Trophoblast cell (in vitro differentiated cells and primary cell): ENCODE results near the gene SULT1E1.
A peak's percentile ranks its signal among the peaks of the same experiment; 100 is the strongest.
"Not testable (repeated sequence)": the region's sequence is repeated elsewhere in the genome, so short reads cannot be mapped to it uniquely, and the experiment has no call there.

Source experiments
- DNase-seq, 2 donors: peaks; one replicate each; pipeline ENCODE4 v3.0.0-alpha.2; 2016
- H2AFZ ChIP-seq: 2 replicates; pipeline ENCODE4 v1.6.1; 2013; ENCODE audit warnings: low read length, moderate library complexity, mild to moderate bottlenecking; ENCODE audit not compliant: insufficient read depth, poor library complexity
- H2AK5ac ChIP-seq: 2 replicates; pipeline ENCODE4 v1.6.1; 2013; ENCODE audit warnings: mild to moderate bottlenecking, low read length
- H2BK120ac ChIP-seq: 2 replicates; pipeline ENCODE4 v1.6.1; 2013; ENCODE audit warnings: low read length, mild to moderate bottlenecking, moderate library complexity; ENCODE audit not compliant: insufficient read depth, poor library complexity
- H2BK12ac ChIP-seq: 2 replicates; pipeline ENCODE4 v1.6.1; 2013; ENCODE audit warnings: mild to moderate bottlenecking, low read length, moderate library complexity
- H2BK5ac ChIP-seq: 2 replicates; pipeline ENCODE4 v1.6.1; 2013; ENCODE audit warnings: low read length, low read depth, moderate library complexity, mild to moderate bottlenecking; ENCODE audit not compliant: poor library complexity
- H3K14ac ChIP-seq: 2 replicates; pipeline ENCODE4 v1.6.1; 2013; ENCODE audit warnings: mild to moderate bottlenecking, low read length
- H3K18ac ChIP-seq: 2 replicates; pipeline ENCODE4 v1.6.1; 2013; ENCODE audit warnings: mild to moderate bottlenecking, low read length
- H3K23ac ChIP-seq: 2 replicates; pipeline ENCODE4 v1.6.1; 2013; ENCODE audit warnings: low read length
- H3K27ac ChIP-seq: 2 replicates; pipeline ENCODE4 v1.5.1; 2013; ENCODE audit warnings: low read depth, mild to moderate bottlenecking, inconsistent platforms, low read length, moderate library complexity
- H3K27me3 ChIP-seq: 2 replicates; pipeline ENCODE4 v1.6.1; 2013; ENCODE audit warnings: inconsistent platforms, mild to moderate bottlenecking, low read length, moderate library complexity; ENCODE audit not compliant: insufficient read depth
- H3K36me3 ChIP-seq, 2 experiments: 1 replicate in 1 of 2; 2 replicates in 1 of 2; pipeline ENCODE4 v1.6.1; 2013; ENCODE audit warnings: low read length in 2 of 2, mild to moderate bottlenecking in 2 of 2, moderate library complexity in 1 of 2; ENCODE audit not compliant: insufficient read depth in 2 of 2, control insufficient read depth in 1 of 2
- H3K4ac ChIP-seq: 2 replicates; pipeline ENCODE4 v1.6.1; 2013; ENCODE audit warnings: low read depth, mild to moderate bottlenecking, low read length, moderate library complexity
- H3K4me1 ChIP-seq, 2 experiments: 1 replicate in 1 of 2; 2 replicates in 1 of 2; pipeline ENCODE4 v1.6.1; 2013; ENCODE audit warnings: low read length in 2 of 2, mild to moderate bottlenecking in 2 of 2, moderate library complexity in 1 of 2; ENCODE audit not compliant: insufficient read depth in 2 of 2, control insufficient read depth in 1 of 2
- H3K4me2 ChIP-seq: 2 replicates; pipeline ENCODE4 v1.6.1; 2013; ENCODE audit warnings: inconsistent platforms, mild to moderate bottlenecking, low read length, moderate library complexity
- H3K4me3 ChIP-seq: 2 replicates; pipeline ENCODE4 v1.5.1; 2013; ENCODE audit warnings: mild to moderate bottlenecking, low read depth, low read length, inconsistent platforms
- H3K79me1 ChIP-seq: one replicate; pipeline ENCODE4 v1.6.1; 2013; ENCODE audit warnings: low read length
- H3K79me2 ChIP-seq: 2 replicates; pipeline ENCODE4 v1.6.1; 2013; ENCODE audit warnings: low read length, mild to moderate bottlenecking; ENCODE audit not compliant: control insufficient read depth, insufficient read depth, poor library complexity
- H3K9ac ChIP-seq: 2 replicates; pipeline ENCODE4 v1.6.1; 2013; ENCODE audit warnings: mild to moderate bottlenecking, low read length
- H3K9me3 ChIP-seq: 2 replicates; pipeline ENCODE4 v1.6.1; 2013; ENCODE audit warnings: low read depth, mild to moderate bottlenecking, control low read depth, inconsistent platforms, low read length; ENCODE audit not compliant: insufficient read depth
- H4K12ac ChIP-seq: 2 replicates; pipeline ENCODE4 v1.6.1; 2013; ENCODE audit warnings: low read depth, mild to moderate bottlenecking, low read length, moderate library complexity
- H4K8ac ChIP-seq: 2 replicates; pipeline ENCODE4 v1.6.1; 2013; ENCODE audit warnings: low read depth, mild to moderate bottlenecking, low read length, moderate library complexity
- H4K91ac ChIP-seq: one replicate; pipeline ENCODE4 v1.6.1; 2013; ENCODE audit warnings: low read depth, mild to moderate bottlenecking, low read length, moderate library complexity
- WGBS: extraction: QIAGEN DNeasy Blood & Tissue Kit; methylation state at CpG from one replicate; pipeline ENCODE4 v1.1.7; 2013; ENCODE audit warnings: missing lambda C conversion rate; ENCODE audit not compliant: insufficient read length, insufficient coverage; ENCODE audit errors: extremely low coverage; 5-methylcytosine and 5-hydroxymethylcytosine counted together

SULT1E1 gene

GRCh38 chr4:69830192-69830559 lies 29.8 kb downstream of the SULT1E1 start:
- Histone ChIP-seq H3K23ac (no peak overlapping the region), H3K4me1 (peaks cover 15 to 20% of the 10 kb centered on the region in 2 experiments), H3K4me3 (no peak overlapping the region), H3K36me3 (no peaks in the 10 kb centered on the region), H3K4ac (no peak overlapping the region), H3K79me2 (peaks cover 1% of the 10 kb centered on the region), H2AK5ac (no peak overlapping the region), H3K27me3 (no peaks in the 10 kb centered on the region), H3K14ac (no peak overlapping the region), H4K12ac (no peak overlapping the region), H3K27ac (no peak overlapping the region), H3K4me2 (no peak overlapping the region), H2BK120ac (no peak overlapping the region), H4K91ac (no peak overlapping the region), H3K9ac (no peak overlapping the region), H4K8ac (no peak overlapping the region), H3K9me3 (no peaks in the 10 kb centered on the region), H2BK5ac (no peak overlapping the region), H2AFZ (no peak overlapping the region), H3K18ac (no peak overlapping the region), H2BK12ac (no peak overlapping the region), H3K79me1 (peaks cover 9% of the 10 kb centered on the region)
- peak in 1 of 2 donors; percentile 49 for DNase-seq
- WGBS, result no CpG with 5 or more reads among the region's 2 CpGs

DNA sequence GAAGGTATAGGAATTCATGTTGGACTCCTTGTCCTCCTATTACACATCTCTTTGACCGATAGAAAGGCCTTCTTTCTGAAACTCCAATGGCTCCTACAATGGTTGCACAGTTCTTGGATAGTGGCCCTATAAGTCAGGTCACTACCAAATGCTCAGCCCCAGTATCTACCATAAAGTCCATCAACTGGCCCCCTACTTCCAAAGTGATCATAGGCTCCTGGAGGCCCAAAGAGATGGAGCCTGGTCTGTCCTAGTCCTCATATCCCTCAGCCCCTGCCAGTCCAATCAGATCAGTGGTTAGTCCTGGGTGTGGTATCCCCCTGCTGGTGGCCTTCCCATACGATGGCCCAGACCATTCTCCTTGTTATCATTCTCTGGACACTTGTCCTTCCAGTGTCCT lies 30.3 kb downstream of the SULT1E1 start:
- H3K18ac ChIP-seq, result no peak overlapping the region
- H3K27me3 ChIP-seq, result no peaks in the 10 kb centered on the region
- no peak overlapping the region for H3K9ac ChIP-seq
- no peak overlapping the region for H3K14ac ChIP-seq
- H3K27ac ChIP-seq, result no peak overlapping the region
- H3K4me1 ChIP-seq, result peaks cover 15 to 20% of the 10 kb centered on the region in 2 experiments
- no peaks in the 10 kb centered on the region for H3K9me3 ChIP-seq
- peaks cover 1% of the 10 kb centered on the region for H3K79me2 ChIP-seq
- H2AK5ac ChIP-seq, result no peak overlapping the region
- no peaks in the 10 kb centered on the region for H3K36me3 ChIP-seq
- H3K79me1 ChIP-seq, result peaks cover 9% of the 10 kb centered on the region
- no peak overlapping the region for H2BK12ac ChIP-seq
- no peak overlapping the region for H2AFZ ChIP-seq
- H3K23ac ChIP-seq, result no peak overlapping the region
- no peak overlapping the region for H4K91ac ChIP-seq
- no peak overlapping the region for H2BK120ac ChIP-seq
- H4K12ac ChIP-seq, result no peak overlapping the region
- no peak overlapping the region for H4K8ac ChIP-seq
- DNase-seq, result no peak
- no peak overlapping the region for H3K4ac ChIP-seq
- no CpG with 5 or more reads among the region's 2 CpGs for WGBS
- H3K4me3 ChIP-seq, result no peak overlapping the region
- H2BK5ac ChIP-seq, result no peak overlapping the region
- H3K4me2 ChIP-seq, result no peak overlapping the region

DNA sequence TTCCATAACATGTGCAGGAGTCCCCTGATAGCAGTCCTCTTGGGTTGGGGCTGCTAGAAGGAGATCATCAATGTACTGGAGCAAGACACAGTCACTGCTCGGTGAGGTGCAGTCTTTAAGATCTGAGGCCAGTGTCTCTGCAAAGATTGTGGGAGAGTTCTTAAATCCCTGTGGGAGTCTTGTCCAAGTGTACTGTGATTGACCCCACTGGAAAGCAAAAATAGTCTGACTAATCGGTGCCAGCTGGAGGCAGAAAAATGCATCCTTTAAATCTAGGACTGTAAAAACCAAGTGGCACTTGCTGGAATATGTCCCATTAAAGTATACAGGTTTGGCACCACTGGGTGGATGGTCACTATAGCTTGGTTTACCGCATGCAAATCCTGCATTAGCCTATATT lies 31.1 kb downstream of the SULT1E1 start:
- DNase-seq, result no peak
- H3K4me1 ChIP-seq, result peaks cover 15 to 20% of the 10 kb centered on the region in 2 experiments
- H2BK12ac ChIP-seq, result no peak overlapping the region
- no peak overlapping the region for H4K8ac ChIP-seq
- H3K23ac ChIP-seq, result no peak overlapping the region
- H3K4ac ChIP-seq, result no peak overlapping the region
- H3K27ac ChIP-seq, result no peak overlapping the region
- H2AFZ ChIP-seq, result no peak overlapping the region
- no peaks in the 10 kb centered on the region for H3K9me3 ChIP-seq
- no peaks in the 10 kb centered on the region for H3K27me3 ChIP-seq
- H3K9ac ChIP-seq, result no peak overlapping the region
- no peak overlapping the region for H4K12ac ChIP-seq
- H2AK5ac ChIP-seq, result no peak overlapping the region
- H3K14ac ChIP-seq, result no peak overlapping the region
- H2BK120ac ChIP-seq, result no peak overlapping the region
- H3K18ac ChIP-seq, result no peak overlapping the region
- H4K91ac ChIP-seq, result no peak overlapping the region
- no peak overlapping the region for H3K4me3 ChIP-seq
- H3K36me3 ChIP-seq, result no peaks in the 10 kb centered on the region
- no peak overlapping the region for H3K4me2 ChIP-seq
- WGBS, result no CpG with 5 or more reads among the region's 3 CpGs
- H3K79me2 ChIP-seq, result peaks cover 1% of the 10 kb centered on the region
- H2BK5ac ChIP-seq, result no peak overlapping the region
- peaks cover 9% of the 10 kb centered on the region for H3K79me1 ChIP-seq

GRCh38 chr4:69825056-69825455 lies 34.9 kb downstream of the SULT1E1 start:
- H3K18ac ChIP-seq, H2AK5ac ChIP-seq: not testable (repeated sequence)

More at GRCh38 chr4:69825056-69825455, 34.9 kb downstream of the SULT1E1 start:
- WGBS, result no CpG with 5 or more reads among the region's 8 CpGs
- H3K9me3 ChIP-seq, H3K4ac ChIP-seq, H3K79me1 ChIP-seq, H3K23ac ChIP-seq, H3K79me2 ChIP-seq, H3K27ac ChIP-seq, H4K12ac ChIP-seq, H2BK12ac ChIP-seq, H2BK120ac ChIP-seq, H3K4me2 ChIP-seq, H3K14ac ChIP-seq, H4K91ac ChIP-seq, H3K4me1 ChIP-seq, H3K4me3 ChIP-seq, H3K9ac ChIP-seq, H3K27me3 ChIP-seq, H2AFZ ChIP-seq, DNase-seq, H3K36me3 ChIP-seq, H4K8ac ChIP-seq, H2BK5ac ChIP-seq: not testable (repeated sequence)
